HepG2 (cell line): ENCODE measurements around the gene CDC20. TPM values are rescaled to one million over a fixed set of nuclear protein-coding genes. Genes with fewer than 3 reads are reported as not detected.

Experiments used
- ATAC-seq: fragments of 200-7000 bp; cut with Tn5 transposase; 3 replicates; pipeline ENCODE4 v1.9.1; 2020; ENCODE audit warnings: mild to moderate bottlenecking, moderate library complexity
- BruUV-seq: library from RNA; stranded (reverse); fragments of 400-500 nt; replicated peaks from 2 replicates; lab custom pipeline; 2021; lab: Mats Ljungman, UMichigan
- CTCF ChIA-PET: fragments of 300-600 bp; formaldehyde crosslinking; extraction: SDS; loops from one replicate; lab custom pipeline; 2021; ENCODE audit warnings: low total read pairs, inconsistent platforms, low intra/inter-chr PET ratio; lab: Yijun Ruan, JAX
- POLR2A ChIA-PET: fragments of 350-600 bp; sonication (Branson Sonifier 250); formaldehyde crosslinking; loops from one replicate; lab custom pipeline; 2020; ENCODE audit warnings: antibody characterized with exemption, inconsistent platforms; lab: Yijun Ruan, JAX
- DNase-seq: peaks from one replicate; pipeline ENCODE4 v3.0.0-alpha.2; 2015; ENCODE audit warnings: low spot score
- FAIRE-seq: peaks from 3 replicates; lab custom pipeline; 2011; peaks lifted over from hg19 to GRCh38; lab: Jason Lieb, UNC
- H2AFZ ChIP-seq: one replicate; pipeline ENCODE4 v1.6.1; 2011; ENCODE audit warnings: low read length, inconsistent platforms
- H3K27ac ChIP-seq: fragments of 300-600 bp; 3 replicates; pipeline ENCODE4 v1.8.0; 2011; ENCODE audit warnings: mixed run types, mild to moderate bottlenecking, mixed read lengths, low read length, inconsistent platforms; ENCODE audit not compliant: insufficient read depth; ENCODE audit errors: extremely low read length
- H3K27me3 ChIP-seq, 2 experiments: fragments of 200-600 bp in 1 of 2; 2 replicates in 1 of 2; 3 replicates in 1 of 2; pipeline versions ENCODE4 v1.6.0 to v1.8.0; 2011; ENCODE audit warnings: low read length in 2 of 2, mild to moderate bottlenecking in 2 of 2, moderate library complexity in 2 of 2, inconsistent platforms in 1 of 2; ENCODE audit not compliant: insufficient read depth in 2 of 2, control insufficient read depth in 1 of 2
- H3K36me3 ChIP-seq, 2 experiments: fragments of 200-600 bp in 1 of 2; replicated peaks in 1 of 2; 2 replicates in 1 of 2; 3 replicates in 1 of 2; pipeline versions ENCODE4 v1.5.1 to v1.8.0; 2011; ENCODE audit warnings: low read length in 2 of 2, inconsistent platforms in 1 of 2; ENCODE audit not compliant: insufficient read depth in 2 of 2, control insufficient read depth in 1 of 2
- H3K4me1 ChIP-seq: 2 replicates; pipeline ENCODE4 v1.5.1; 2012; ENCODE audit warnings: low read length, inconsistent platforms; ENCODE audit not compliant: insufficient read depth
- H3K4me2 ChIP-seq: 2 replicates; pipeline ENCODE4 v1.6.0; 2011; ENCODE audit warnings: low read depth, low read length, inconsistent platforms
- H3K4me3 ChIP-seq, 3 experiments: fragments of 200-600 bp in 1 of 3; sonication (generic), shearing (Covaris generic) in 1 of 3; replicated peaks in 1 of 3; 2 replicates each; pipeline ENCODE4 v1.5.1; 2011 to 2016; ENCODE audit warnings: low read length in 3 of 3, inconsistent platforms in 2 of 3, low read depth in 2 of 3, mild to moderate bottlenecking in 2 of 3, control low read depth in 1 of 3, mixed read lengths in 1 of 3; ENCODE audit not compliant: insufficient read depth in 1 of 3
- H3K79me2 ChIP-seq: one replicate; pipeline ENCODE4 v1.6.1; 2011; ENCODE audit warnings: low read length, inconsistent platforms; ENCODE audit not compliant: insufficient read depth
- H3K9ac ChIP-seq: 2 replicates; pipeline ENCODE4 v1.6.0; 2011; ENCODE audit warnings: mild to moderate bottlenecking, low read depth, low read length, inconsistent platforms; ENCODE audit not compliant: insufficient read depth
- H3K9me3 ChIP-seq: 2 replicates; pipeline ENCODE4 v1.5.1; 2012; ENCODE audit warnings: mild to moderate bottlenecking, low read length
- H4K20me1 ChIP-seq: 2 replicates; pipeline ENCODE4 v1.6.0; 2011; ENCODE audit warnings: inconsistent platforms, mild to moderate bottlenecking, low read length, moderate library complexity; ENCODE audit not compliant: insufficient read depth
- AGO1 ChIP-seq: fragments of 200-400 bp; formaldehyde crosslinking; IDR thresholded peaks from 2 replicates; pipeline ENCODE4 v1.6.1; 2017; ENCODE audit warnings: mild to moderate bottlenecking, low read depth, low read length, moderate library complexity; ENCODE audit not compliant: poor library complexity, severe bottlenecking
- AHR ChIP-seq: IDR thresholded peaks from 2 replicates; pipeline ENCODE4 v1.6.1; 2018; ENCODE audit warnings: missing genetic modification reagents, missing compliant biosample characterization
- CCDC6 ChIP-seq: sonication (generic); formaldehyde crosslinking; IDR thresholded peaks from 2 replicates; pipeline ENCODE4 v1.8.1; 2022; ENCODE audit warnings: mild to moderate bottlenecking, missing genetic modification reagents, moderate library complexity
- ELK4 ChIP-seq: sonication (generic); formaldehyde crosslinking; IDR thresholded peaks from 2 replicates; pipeline ENCODE4 v1.9.0; 2021; ENCODE audit warnings: missing genetic modification reagents, borderline replicate concordance
- GPN1 ChIP-seq: sonication (generic); formaldehyde crosslinking; IDR thresholded peaks from 2 replicates; pipeline ENCODE4 v1.5.1; 2020; ENCODE audit warnings: missing genetic modification reagents, borderline replicate concordance
- SNAPC4 ChIP-seq: sonication (generic); formaldehyde crosslinking; IDR thresholded peaks from 2 replicates; pipeline ENCODE4 v1.4.0; 2020; ENCODE audit warnings: mild to moderate bottlenecking, missing genetic modification reagents
- ZNF530 ChIP-seq: sonication (generic); formaldehyde crosslinking; IDR thresholded peaks from 2 replicates; pipeline ENCODE4 v1.5.0; 2020; ENCODE audit warnings: low read depth, mild to moderate bottlenecking, missing genetic modification reagents
- WGBS: methylation state at CpG from one replicate; pipeline ENCODE4 v1.1.6; 2017; ENCODE audit warnings: low lambda C conversion rate; 5-methylcytosine and 5-hydroxymethylcytosine counted together
- in situ Hi-C: cut with HindIII; loops from 2 replicates; pipeline ENCODE4 v1.10.0; 2017; ENCODE audit warnings: low pct_unique_long_range_greater_than_20kb; ENCODE audit not compliant: extremely low pct_ligation_motif_present
- intact Hi-C: fragments of 100-400 bp; cut with micrococcal nuclease; formaldehyde crosslinking; loops from one replicate; pipeline ENCODE4 v1.10.0; 2022; ENCODE audit not compliant: unreplicated experiment
- polyA plus RNA-seq, 8 experiments: library from polyadenylated mRNA; depleted of rRNA in 3 of 8; stranded (reverse) in 7 of 8; unstranded in 1 of 8; fragments of >200 nt; fragmentation: Illumina TruSeq in 4 of 8; extraction: Trizol in 4 of 8; gene quantifications; 2 replicates each; pipeline versions ENCODE4 v1.2.1 to v1.2.3, GENCODE V29; 2011 to 2016; ENCODE audit warnings: low read depth in 4 of 8, missing spikeins in 1 of 8, mixed read lengths in 1 of 8; ENCODE audit not compliant: insufficient read depth in 1 of 8
- total RNA-seq, 5 experiments: library from RNA; depleted of rRNA; stranded (reverse); fragments of >200 nt; fragmentation: Illumina TruSeq; extraction: Trizol; gene quantifications; 2 replicates each; pipeline ENCODE4 v1.2.3, GENCODE V29; 2016; ENCODE audit warnings: low read depth in 1 of 5

The CDC20 gene
- total and polyA plus RNA-seq, 2 of the 13 experiments (the other 11 are each of a cell fraction or from before 2014, with no cell fraction given): 57.9 to 90.0 TPM

- Histone ChIP-seq H3K9ac (no peak overlapping the region), H3K36me3 (no peaks in the 10 kb centered on the region), H3K4me1 (peaks cover 16% of the 10 kb centered on the region), H3K4me3 (no peak overlapping the region), H3K27ac (no peak overlapping the region), H4K20me1 (no peaks in the 10 kb centered on the region), H3K9me3 (no peaks in the 10 kb centered on the region), H3K4me2 (no peak overlapping the region), H3K27me3 (peaks cover 6 to 28% of the 10 kb centered on the region in 2 experiments), H3K79me2 (no peaks in the 10 kb centered on the region), H2AFZ (no peak overlapping the region)
- TF ChIP-seq GPN1 (CRISPR knock-in tag) (no peak), ZNF530 (no peak)
- no TSS peak for BruUV-seq
- ATAC-seq: no peak
- DNase-seq: no peak
- CTCF ChIA-PET: no interaction called here
- POLR2A ChIA-PET: no interaction called here
- FAIRE-seq: no peak
- in situ Hi-C loops (no loop called here), intact Hi-C loops (no loop called here)
- WGBS: 11% methylated on average over 4 of the region's 4 CpGs
Observed at GRCh38 chr1:43318831-43319230, 40.0 kb upstream of the CDC20 start.

DNA sequence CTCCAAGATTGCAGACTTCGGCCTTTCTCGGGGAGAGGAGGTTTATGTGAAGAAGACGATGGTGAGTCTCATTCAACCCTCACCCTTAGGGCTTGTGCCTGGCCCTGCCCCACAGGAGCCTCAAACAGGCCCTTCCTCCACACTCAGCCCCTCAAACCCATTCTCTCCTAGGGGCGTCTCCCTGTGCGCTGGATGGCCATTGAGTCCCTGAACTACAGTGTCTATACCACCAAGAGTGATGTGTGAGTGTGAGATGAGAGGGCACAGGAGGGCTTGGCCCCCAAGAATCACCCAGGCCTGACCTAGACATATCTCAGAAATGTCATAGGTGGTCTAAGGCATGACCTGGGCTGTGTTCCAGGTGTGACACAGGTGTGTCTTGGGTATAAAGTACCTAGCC lies 39.5 kb upstream of the CDC20 start:
- ATAC-seq (no peak), FAIRE-seq (no peak), DNase-seq (no peak)
- no peaks in the 10 kb centered on the region for H3K79me2 ChIP-seq
- H3K36me3 ChIP-seq: no peaks in the 10 kb centered on the region
- intact Hi-C loops (no loop called here), in situ Hi-C loops (no loop called here)
- CTCF ChIA-PET: no interaction called here
- no TSS peak for BruUV-seq
- no peaks in the 10 kb centered on the region for H4K20me1 ChIP-seq
- POLR2A ChIA-PET: no interaction called here
- no peak overlapping the region for H2AFZ ChIP-seq
- TF ChIP-seq AGO1 (no peak), AHR (CRISPR knock-in tag) (no peak), ELK4 (CRISPR knock-in tag) (no peak), CCDC6 (CRISPR knock-in tag) (no peak), SNAPC4 (CRISPR knock-in tag) (no peak)
- no peak overlapping the region for H3K4me3 ChIP-seq
- peaks cover 13% of the 10 kb centered on the region for H3K4me1 ChIP-seq
- no peak overlapping the region for H3K4me2 ChIP-seq
- no peak overlapping the region for H3K27ac ChIP-seq
- WGBS: 58% methylated on average over 5 of the region's 5 CpGs
- no peaks in the 10 kb centered on the region for H3K9me3 ChIP-seq
- H3K9ac ChIP-seq: no peak overlapping the region
- H3K27me3 ChIP-seq: peaks cover 6 to 29% of the 10 kb centered on the region in 2 experiments
